Lung (tissue), 12 donors: ENCODE data around the gene NSMCE3. TPM values are rescaled to one million over a fixed set of nuclear protein-coding genes. Genes with fewer than 3 reads are reported as not detected.

Source experiments
- ATAC-seq: fragments of 200-7000 bp; cut with Tn5 transposase; one replicate; pipeline ENCODE4 v1.9.1; 2020; ENCODE audit warnings: moderate number of reproducible peaks; ENCODE audit not compliant: insufficient read depth, low FRiP score
- DNase-seq, 3 donors: peaks; one replicate each; pipeline ENCODE4 v3.0.0-alpha.2; 2013 to 2017
- H3K27ac ChIP-seq, 2 donors: one replicate each; pipeline ENCODE4 v1.5.1; 2013; ENCODE audit warnings: mild to moderate bottlenecking in 2 of 2, moderate library complexity in 2 of 2, control low read depth in 1 of 2, inconsistent platforms in 1 of 2, low read depth in 1 of 2, low read length in 1 of 2
- H3K27me3 ChIP-seq, 3 donors: one replicate each; pipeline ENCODE4 v1.5.1; 2013; ENCODE audit warnings: low read length in 2 of 3; ENCODE audit not compliant: control insufficient read depth in 3 of 3, insufficient read depth in 3 of 3
- H3K36me3 ChIP-seq, 4 donors: one replicate each; pipeline ENCODE4 v1.5.1; 2013; ENCODE audit warnings: low read length in 4 of 4, mild to moderate bottlenecking in 1 of 4, moderate library complexity in 1 of 4; ENCODE audit not compliant: control insufficient read depth in 4 of 4, insufficient read depth in 4 of 4
- H3K4me1 ChIP-seq, 5 donors: one replicate each; pipeline ENCODE4 v1.5.1; 2013; ENCODE audit warnings: low read length in 5 of 5, mild to moderate bottlenecking in 2 of 5, moderate library complexity in 1 of 5; ENCODE audit not compliant: control insufficient read depth in 5 of 5, insufficient read depth in 5 of 5
- H3K4me3 ChIP-seq: one replicate; pipeline ENCODE4 v1.5.1; 2013; ENCODE audit warnings: mild to moderate bottlenecking, control low read depth, moderate library complexity
- H3K9ac ChIP-seq, 2 donors: one replicate each; pipeline ENCODE4 v1.5.1; 2013; ENCODE audit warnings: low read length in 2 of 2, control low read depth in 1 of 2; ENCODE audit not compliant: insufficient read depth in 1 of 2
- H3K9me3 ChIP-seq, 4 donors: one replicate each; pipeline ENCODE4 v1.5.1; 2013; ENCODE audit warnings: low read length in 3 of 4, mild to moderate bottlenecking in 1 of 4, moderate library complexity in 1 of 4; ENCODE audit not compliant: control insufficient read depth in 4 of 4, insufficient read depth in 3 of 4
- CTCF ChIP-seq: IDR thresholded peaks from 2 replicates; pipeline ENCODE4 v1.5.1; 2012; ENCODE audit warnings: mild to moderate bottlenecking; ENCODE audit errors: control extremely low read depth, extremely low read depth
- WGBS, 2 donors: extraction: QIAGEN DNeasy Blood & Tissue Kit; methylation state at CpG; one replicate each; pipeline ENCODE4 v1.1.7; 2013; 5-methylcytosine and 5-hydroxymethylcytosine counted together
- polyA plus RNA-seq, 2 donors: library from polyadenylated mRNA; stranded (reverse); fragments of 200-250 nt; gene quantifications; one replicate each; pipeline ENCODE4 v1.2.1, GENCODE V29; 2013
- total RNA-seq, 2 donors: library from RNA; depleted of rRNA in 1 of 2; stranded (reverse); fragments of >200 nt in 1 of 2; gene quantifications; one replicate each; pipeline ENCODE4 v1.2.1, GENCODE V29; 2014 to 2021
- donor health status: control.
- donor health status: control.
- donor health status: Bipolar disorder and iron deficiency.
- donor health status: healthy.
- donor health status: DM: yes; HTN: yes; CAD: no.

The NSMCE3 gene
- total and polyA plus RNA-seq, 4 donors = 4.8 to 11.4 (median 6.0) TPM

- Histone ChIP-seq H3K36me3 (no peaks in the 10 kb centered on the region), H3K4me1 (no peaks in the 10 kb centered on the region), H3K9ac (no peak overlapping the region), H3K27me3 (no peaks in the 10 kb centered on the region), H3K4me3 (no peak overlapping the region), H3K9me3 (no peaks in the 10 kb centered on the region), H3K27ac (no peak overlapping the region)
- DNase-seq (no peak), ATAC-seq (no peak)
- TF ChIP-seq CTCF = no peak
Measured at GRCh38 chr15:29311696-29312095, 42.1 kb upstream of the NSMCE3 start.

- ATAC-seq = no peak
- Histone ChIP-seq H3K36me3 (no peaks in the 10 kb centered on the region), H3K4me1 (no peaks in the 10 kb centered on the region), H3K9me3 (no peaks in the 10 kb centered on the region), H3K4me3 (no peak overlapping the region), H3K27ac (no peak overlapping the region), H3K9ac (no peak overlapping the region), H3K27me3 (no peaks in the 10 kb centered on the region)
- no peak for DNase-seq
- TF ChIP-seq CTCF = no peak
- WGBS, 2 donors = 83 to 94% methylated on average over 5 of the region's 5 CpGs
Measured at GRCh38 chr15:29309139-29309538, 39.5 kb upstream of the NSMCE3 start.

- no peak overlapping the region for H3K9ac ChIP-seq
- DNase-seq (no peak), ATAC-seq (no peak)
- no peaks in the 10 kb centered on the region for H3K36me3 ChIP-seq
- H3K27me3 ChIP-seq = no peaks in the 10 kb centered on the region
- no peak overlapping the region for H3K4me3 ChIP-seq
- H3K9me3 ChIP-seq = no peaks in the 10 kb centered on the region
- WGBS, 2 donors = 86 to 93% methylated on average over 7 of the region's 7 CpGs
- TF ChIP-seq CTCF = no peak
- no peaks in the 10 kb centered on the region for H3K4me1 ChIP-seq
- H3K27ac ChIP-seq = no peak overlapping the region
Measured at GRCh38 chr15:29308299-29308698, 38.7 kb upstream of the NSMCE3 start.

DNA sequence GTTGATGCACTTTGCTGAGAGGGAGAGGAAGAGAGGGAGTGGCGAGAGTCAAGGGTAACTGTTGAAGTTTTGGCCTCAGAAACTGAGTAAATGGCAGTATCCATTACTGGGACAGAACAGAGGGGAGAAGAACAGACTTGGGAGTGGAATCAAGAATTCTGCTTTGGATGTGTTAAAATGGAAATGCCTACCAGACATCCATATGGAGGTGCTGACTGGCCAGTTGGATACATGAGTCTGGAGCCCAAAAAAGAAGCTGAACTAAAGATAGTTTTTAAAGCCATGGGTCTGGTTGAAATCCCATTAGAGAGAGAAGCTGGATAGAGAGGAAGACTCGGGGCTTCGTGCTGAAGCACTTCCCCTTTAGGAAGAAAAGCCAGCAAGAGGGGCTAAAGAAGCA lies 35.9 kb upstream of the NSMCE3 start:
- DNase-seq = no peak
- H3K9me3 ChIP-seq = no peaks in the 10 kb centered on the region
- H3K27ac ChIP-seq = no peak overlapping the region
- TF ChIP-seq CTCF = no peak
- no peaks in the 10 kb centered on the region for H3K36me3 ChIP-seq
- no peak overlapping the region for H3K9ac ChIP-seq
- 64 to 71% methylated on average over 3 of the region's 3 CpGs for WGBS, 2 donors
- ATAC-seq = no peak
- H3K4me1 ChIP-seq = no peaks in the 10 kb centered on the region
- no peaks in the 10 kb centered on the region for H3K27me3 ChIP-seq
- H3K4me3 ChIP-seq = no peak overlapping the region
